GM19099 (cell line): Measurements from ENCODE around the gene GUCD1.
"Not testable (repeated sequence)": the region's sequence is repeated elsewhere in the genome, so short reads cannot be mapped to it uniquely, and the experiment has no call there.

ENCODE experiments used
- POLR2A ChIP-seq: IDR thresholded peaks from 3 replicates; pipeline ENCODE4 v1.6.1; 2011; ENCODE audit warnings: low read depth; ENCODE audit not compliant: insufficient read length; ENCODE audit errors: extremely low read depth

Gene GUCD1

GRCh38 chr22:24554313-24555164 is at the start of gene GUCD1:
Gene GUCD1 (minus strand): TSS chr22:24555138. CDS start chr22:24554991, 147 bp downstream.
- TF ChIP-seq POLR2A = peak; percentile 46

- TF ChIP-seq POLR2A = not testable (repeated sequence)
These were observed 48.2 kb upstream of the GUCD1 start, which contains the start of gene GGT1 for GRCh38 chr22:24602847-24603769. Gene GGT1 (plus strand): TSS chr22:24603193. CDS start chr22:24611082, 7,889 bp downstream.

GRCh38 chr22:24601217-24602104 is 46.5 kb upstream of the GUCD1 start:
- no peak for TF ChIP-seq POLR2A

- no peak for TF ChIP-seq POLR2A
These were observed 44.6 kb upstream of the GUCD1 start for GRCh38 chr22:24599514-24599913.

GRCh38 chr22:24595863-24596262 is 40.9 kb upstream of the GUCD1 start:
- TF ChIP-seq POLR2A = no peak

GRCh38 chr22:24595228-24595627 is 40.3 kb upstream of the GUCD1 start:
- TF ChIP-seq POLR2A = no peak

- TF ChIP-seq POLR2A = no peak
These were observed 39.7 kb upstream of the GUCD1 start for GRCh38 chr22:24594569-24595120.

GRCh38 chr22:24593836-24594568 is 39.1 kb upstream of the GUCD1 start:
- no peak for TF ChIP-seq POLR2A

- TF ChIP-seq POLR2A = peak; percentile 54
These were observed 38.1 kb upstream of the GUCD1 start, which contains the start of gene LRRC75B for GRCh38 chr22:24592851-24593558. Gene LRRC75B (minus strand): TSS chr22:24593073. CDS start chr22:24593039, 34 bp downstream.

- TF ChIP-seq POLR2A = no peak
These were observed 37.3 kb upstream of the GUCD1 start for GRCh38 chr22:24592058-24592850.

GRCh38 chr22:24591286-24591830 is 36.4 kb upstream of the GUCD1 start:
- TF ChIP-seq POLR2A = no peak
